ENCODE data around the gene GNB1L. TPM values are rescaled to one million over a fixed set of nuclear protein-coding genes. Genes with fewer than 3 reads are reported as not detected.

The GNB1L gene
- total and polyA plus RNA-seq, 10 of the 15 experiments (the other 5 are each of a cell fraction or from before 2014, with no cell fraction given), result 0.21 to 19.4 (median 6.8) TPM

- no peak for FAIRE-seq
- ChIA-PET CTCF (no interaction called here), RAD21 (ENCODE audit: unreplicated experiment) (no interaction called here), SMC1A (ENCODE audit: uncharacterized antibody, unreplicated experiment) (no interaction called here), POLR2A (no interaction called here)
- BruUV-seq (replicated peaks), result no TSS peak
- H3K9me3 ChIP-seq (replicated peaks; ENCODE audit: control insufficient read depth, insufficient read depth, low read length), result no peaks in the 10 kb centered on the region
- intact Hi-C loops (cut with micrococcal nuclease; ENCODE audit: unreplicated experiment) (no loop called here), in situ Hi-C loops (cut with MboI) (no loop called here)
- H3K4me1 ChIP-seq (ENCODE audit: control insufficient read depth, insufficient read depth, low read length), result no peaks in the 10 kb centered on the region
- TF ChIP-seq SRF (IDR thresholded peaks at IDR 0.05; ENCODE audit: low read depth in 2 of 2, low read length in 2 of 2) (no peak), HDGF (IDR thresholded peaks at IDR 0.05) (no peak), CHD2 (IDR thresholded peaks at IDR 0.05; ENCODE audit: borderline replicate concordance, low read depth, low read length) (no peak), ZNF622 (IDR thresholded peaks at IDR 0.05) (no peak), ELK1 (IDR thresholded peaks at IDR 0.05; ENCODE audit: low read depth, low read length) (no peak), DPF2 (IDR thresholded peaks at IDR 0.05) (no peak), ZNF592 (IDR thresholded peaks at IDR 0.05) (no peak), SUPT20H (IDR thresholded peaks at IDR 0.05; ENCODE audit: borderline replicate concordance, control insufficient read depth, low read depth, low read length) (no peak), ZNF384 (IDR thresholded peaks at IDR 0.05; ENCODE audit: borderline replicate concordance, low read depth, low read length) (no peak), CHD4 (IDR thresholded peaks at IDR 0.05) (no peak), RAD51 (IDR thresholded peaks at IDR 0.05) (no peak), ZBTB4 (CRISPR knock-in tag; IDR thresholded peaks at IDR 0.05) (no peak)
- H3K27ac ChIP-seq (ENCODE audit: control insufficient read depth, insufficient read depth), result no peak overlapping the region
- H4K20me1 ChIP-seq (ENCODE audit: control insufficient read depth, insufficient read depth), result no peaks in the 10 kb centered on the region
- no peaks in the 10 kb centered on the region for H3K79me2 ChIP-seq (ENCODE audit: control insufficient read depth, insufficient read depth, low read length)
- H3K27me3 ChIP-seq (replicated peaks in 1 of 2; ENCODE audit: control insufficient read depth in 2 of 2, insufficient read depth in 2 of 2, low read length in 1 of 2), result no peaks in the 10 kb centered on the region
- H3K4me2 ChIP-seq (ENCODE audit: control insufficient read depth, insufficient read depth), result no peak overlapping the region
- DNase-seq (ENCODE audit: low read depth, low spot score), result no peak
- H3K4me3 ChIP-seq, result no peak overlapping the region
- no peak for ATAC-seq
- H3K36me3 ChIP-seq (ENCODE audit: control insufficient read depth in 2 of 2, insufficient read depth in 2 of 2, low read length in 1 of 2), result no peaks in the 10 kb centered on the region; a peak in 1 of 4 replicates
- no peak overlapping the region for H2AFZ ChIP-seq (ENCODE audit: control insufficient read depth, low read depth, low read length)
- H3K9ac ChIP-seq (ENCODE audit: control insufficient read depth, insufficient read depth, low read length), result no peak overlapping the region
- WGBS (ENCODE audit: insufficient coverage, insufficient replicate concordance, low lambda C conversion rate, missing lambda C conversion rate), result 77% methylated on average over 17 of the region's 17 CpGs
Observed at GRCh38 chr22:19818324-19819207, 36.1 kb downstream of the GNB1L start.

All from GM12878 (cell line).